ENCODE results near the gene OSBPL10. TPM values are rescaled to one million over a fixed set of nuclear protein-coding genes. Genes with fewer than 3 reads are reported as not detected.

OSBPL10 gene
- total RNA-seq, 2 donors from 2014 or later: 0.17 to 2.9 TPM

DNA sequence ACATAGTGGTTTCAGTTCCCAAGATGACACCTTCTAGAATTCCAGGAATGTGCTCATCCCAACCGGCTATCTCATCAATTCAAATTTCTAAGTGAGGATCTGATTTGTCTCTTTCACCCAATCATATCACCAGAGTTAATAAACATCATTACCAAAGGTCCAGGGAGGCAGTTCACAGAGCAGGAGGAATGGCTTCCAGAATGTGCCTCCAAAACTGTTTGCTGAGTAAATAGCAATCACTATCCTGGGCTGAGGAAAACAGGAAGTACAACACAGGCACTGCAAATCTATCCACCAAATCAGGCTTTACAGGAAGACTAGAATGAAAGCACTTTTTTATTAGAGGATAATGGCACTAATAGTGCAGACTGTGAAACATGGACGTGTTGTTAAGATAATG lies 61.5 kb downstream of the OSBPL10 start:
- H3K27ac Mint-ChIP-seq: no peak overlapping the region
- peaks cover 8% of the 10 kb centered on the region for H3K9me3 Mint-ChIP-seq
- no peak for DNase-seq (ENCODE audit: low spot score)
- no peaks in the 10 kb centered on the region for H3K27me3 Mint-ChIP-seq
- no peak for ATAC-seq
- no peak overlapping the region for H3K4me3 Mint-ChIP-seq
- H3K36me3 Mint-ChIP-seq: peaks cover 9% of the 10 kb centered on the region
- H3K4me1 Mint-ChIP-seq (ENCODE audit: low read depth in 2 of 2): peaks cover 12 to 14% of the 10 kb centered on the region in 2 donors

DNA sequence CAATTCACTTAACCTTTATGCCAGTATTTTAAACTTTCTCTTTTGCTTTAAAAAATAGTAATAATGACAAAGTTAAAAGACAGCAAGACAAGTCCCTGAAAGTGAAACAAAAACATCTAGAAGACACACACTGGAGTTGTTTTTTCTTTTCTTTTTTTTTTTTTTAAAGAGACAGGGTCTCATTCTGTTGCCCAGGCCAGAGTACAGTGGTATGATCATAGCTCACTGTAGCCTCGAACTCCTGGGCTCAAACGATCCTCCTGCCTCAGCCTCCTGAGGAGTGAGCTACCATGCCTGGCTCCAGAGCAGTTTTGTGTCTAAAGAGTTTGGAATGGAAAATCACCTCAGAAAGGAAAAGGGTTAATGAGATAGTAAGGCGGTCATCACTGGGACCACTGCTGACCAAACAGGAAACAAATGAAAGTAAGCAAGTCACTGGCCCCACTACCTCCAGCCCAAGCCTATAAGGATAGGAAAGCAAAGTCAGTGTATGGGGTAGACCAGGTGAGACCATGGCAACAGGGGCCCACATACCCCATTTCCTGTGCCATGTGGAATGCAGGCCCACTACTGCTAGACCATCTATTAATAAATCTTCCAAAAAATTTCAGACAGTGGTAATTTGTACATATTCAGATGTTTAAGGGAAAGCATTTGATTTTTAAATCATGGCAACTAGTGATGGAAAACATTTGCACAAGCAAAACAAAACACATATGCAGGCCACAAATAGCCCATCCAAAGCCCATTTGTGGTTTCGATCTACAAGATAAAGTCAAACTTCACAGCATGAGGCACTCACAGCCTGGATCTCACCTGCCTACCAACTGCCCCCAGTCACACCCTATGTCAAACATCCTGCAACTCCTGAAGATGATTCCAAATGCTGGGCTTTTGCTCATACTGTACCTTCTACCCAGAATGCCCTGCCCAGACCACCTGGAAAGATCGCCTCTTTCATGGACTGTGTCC lies 62.6 kb downstream of the OSBPL10 start:
- Mint-ChIP-seq H3K9me3 (peaks cover 8% of the 10 kb centered on the region), H3K36me3 (peaks cover 9% of the 10 kb centered on the region), H3K4me3 (peak overlapping the region; percentile 48), H3K27ac (peak overlapping the region; percentile 42 to 88), H3K27me3 (no peaks in the 10 kb centered on the region), H3K4me1 (ENCODE audit: low read depth in 2 of 2) (peaks cover 12 to 14% of the 10 kb centered on the region in 2 donors)
- ATAC-seq: peak in 1 of 2 donors; percentile 71
- DNase-seq (ENCODE audit: low spot score): no peak

DNA sequence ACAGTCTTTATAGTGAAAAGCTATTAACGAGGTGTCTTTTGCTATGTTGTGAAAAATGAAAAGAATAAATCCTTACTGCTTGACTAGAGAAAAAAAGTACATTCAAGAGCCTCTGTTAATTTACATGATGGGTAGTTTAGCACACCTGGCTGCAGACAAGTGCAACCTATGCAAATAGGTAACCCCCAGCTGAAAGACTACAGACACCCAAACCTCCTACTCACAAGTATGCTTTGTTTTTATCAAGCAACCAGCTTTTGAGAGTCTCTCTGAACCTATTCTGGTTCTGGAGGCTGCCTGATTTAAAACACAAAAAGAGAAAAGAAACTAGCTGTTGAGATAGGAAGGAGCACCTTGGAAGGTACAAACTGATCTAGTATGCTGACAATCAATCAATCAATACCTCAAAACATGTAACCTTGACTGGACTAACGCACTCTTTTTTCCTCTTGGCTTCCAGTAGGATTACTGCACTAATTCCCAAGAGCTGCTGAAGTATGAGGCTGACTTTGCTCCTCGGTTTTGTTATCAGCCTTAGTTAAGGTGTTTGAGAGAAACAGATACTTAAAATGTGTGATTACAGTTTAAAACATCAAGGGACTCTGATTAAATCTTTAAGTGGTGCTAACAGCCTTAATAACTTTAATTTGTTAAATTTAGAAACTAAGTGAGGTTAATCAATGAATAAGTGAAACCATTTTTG lies 63.6 kb downstream of the OSBPL10 start:
- Mint-ChIP-seq H3K27me3 (no peaks in the 10 kb centered on the region), H3K4me3 (no peak overlapping the region), H3K27ac (peak overlapping the region; percentile 42 to 88), H3K9me3 (peaks cover 8% of the 10 kb centered on the region), H3K36me3 (peaks cover 9% of the 10 kb centered on the region), H3K4me1 (ENCODE audit: low read depth in 2 of 2) (peaks cover 12 to 14% of the 10 kb centered on the region in 2 donors)
- DNase-seq (ENCODE audit: low spot score) (no peak), ATAC-seq (no peak)

DNA sequence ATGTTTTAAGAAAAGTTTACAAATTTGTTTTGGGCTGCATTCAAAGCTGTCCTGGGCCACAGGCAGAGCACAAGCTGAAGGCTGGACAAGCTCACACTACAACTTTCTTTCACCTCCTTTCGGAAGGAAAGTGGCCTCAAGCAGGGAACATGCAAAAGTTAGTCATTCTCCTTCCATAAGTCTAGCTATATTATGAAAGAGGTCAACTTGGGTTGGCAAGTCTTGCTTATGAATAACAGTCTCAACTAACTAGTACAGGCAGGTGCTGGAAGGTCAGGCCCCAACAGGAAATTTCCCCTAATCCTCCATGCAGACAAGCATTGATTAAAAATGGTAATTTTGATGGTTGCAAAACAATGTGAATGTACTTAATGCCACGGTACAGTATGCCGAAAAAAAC lies 69.4 kb downstream of the OSBPL10 start:
- Mint-ChIP-seq H3K4me3 (no peak overlapping the region), H3K27me3 (no peaks in the 10 kb centered on the region), H3K27ac (no peak overlapping the region), H3K9me3 (no peaks in the 10 kb centered on the region), H3K4me1 (ENCODE audit: low read depth in 2 of 2) (no peaks in the 10 kb centered on the region), H3K36me3 (no peaks in the 10 kb centered on the region)
- ATAC-seq (no peak), DNase-seq (ENCODE audit: low spot score) (no peak)

- H3K27me3 Mint-ChIP-seq: no peaks in the 10 kb centered on the region
- H3K9me3 Mint-ChIP-seq: no peaks in the 10 kb centered on the region
- no peak for DNase-seq (ENCODE audit: low spot score)
- H3K4me3 Mint-ChIP-seq: no peak overlapping the region
- H3K36me3 Mint-ChIP-seq: no peaks in the 10 kb centered on the region
- no peaks in the 10 kb centered on the region for H3K4me1 Mint-ChIP-seq (ENCODE audit: low read depth in 2 of 2)
- no peak overlapping the region for H3K27ac Mint-ChIP-seq
- no peak for ATAC-seq
Observed at GRCh38 chr3:31911124-31911523, 69.9 kb downstream of the OSBPL10 start.

- ATAC-seq (no peak), DNase-seq (ENCODE audit: low spot score) (no peak)
- Mint-ChIP-seq H3K9me3 (no peaks in the 10 kb centered on the region), H3K36me3 (no peaks in the 10 kb centered on the region), H3K4me3 (no peak overlapping the region), H3K27me3 (no peaks in the 10 kb centered on the region), H3K4me1 (ENCODE audit: low read depth in 2 of 2) (no peaks in the 10 kb centered on the region), H3K27ac (no peak overlapping the region)
Observed at GRCh38 chr3:31909455-31909854, 71.6 kb downstream of the OSBPL10 start.

- Mint-ChIP-seq H3K4me3 (no peak overlapping the region), H3K27ac (no peak overlapping the region), H3K27me3 (no peaks in the 10 kb centered on the region), H3K4me1 (ENCODE audit: low read depth in 2 of 2) (no peaks in the 10 kb centered on the region), H3K9me3 (no peaks in the 10 kb centered on the region), H3K36me3 (no peaks in the 10 kb centered on the region)
- DNase-seq (ENCODE audit: low spot score) (no peak), ATAC-seq (no peak)
Observed at GRCh38 chr3:31908391-31909097, 72.5 kb downstream of the OSBPL10 start.

DNA sequence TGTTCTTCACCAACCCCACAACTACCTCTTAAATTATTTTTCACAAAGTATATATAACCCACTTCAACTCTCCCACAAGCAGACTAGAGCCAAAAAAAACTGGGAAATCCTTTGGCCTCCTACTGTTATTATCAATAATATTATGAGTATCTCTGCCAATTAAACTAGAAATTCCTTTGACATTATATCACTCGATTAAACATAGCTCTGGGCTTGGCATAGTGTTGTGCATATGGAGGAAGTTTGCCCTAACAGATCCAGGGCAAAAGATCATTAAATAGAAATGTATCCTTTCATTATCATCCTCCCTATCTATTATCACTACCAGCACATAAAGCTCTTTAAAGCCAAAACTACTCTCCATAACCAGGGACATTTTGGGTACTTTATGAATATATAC lies 74.9 kb downstream of the OSBPL10 start:
- Mint-ChIP-seq H3K27ac (no peak overlapping the region), H3K9me3 (no peaks in the 10 kb centered on the region), H3K4me3 (no peak overlapping the region), H3K4me1 (ENCODE audit: low read depth in 2 of 2) (no peaks in the 10 kb centered on the region), H3K36me3 (no peaks in the 10 kb centered on the region), H3K27me3 (peaks cover 4 to 5% of the 10 kb centered on the region in 2 donors)
- DNase-seq (ENCODE audit: low spot score) (no peak), ATAC-seq (no peak)

GRCh38 chr3:31903686-31904431 lies 77.2 kb downstream of the OSBPL10 start:
- no peaks in the 10 kb centered on the region for H3K36me3 Mint-ChIP-seq
- DNase-seq (ENCODE audit: low spot score): no peak
- ATAC-seq: no peak

GRCh38 chr3:31900583-31900982 lies 80.5 kb downstream of the OSBPL10 start:
- DNase-seq (ENCODE audit: low spot score) (no peak), ATAC-seq (no peak)
- H3K27ac Mint-ChIP-seq: no peak overlapping the region
- peaks cover 14 to 17% of the 10 kb centered on the region in 2 donors for H3K27me3 Mint-ChIP-seq
- H3K36me3 Mint-ChIP-seq: no peaks in the 10 kb centered on the region
- H3K4me3 Mint-ChIP-seq: no peak overlapping the region
- no peaks in the 10 kb centered on the region for H3K9me3 Mint-ChIP-seq
- no peaks in the 10 kb centered on the region for H3K4me1 Mint-ChIP-seq (ENCODE audit: low read depth in 2 of 2)

More at GRCh38 chr3:31903686-31904431, 77.2 kb downstream of the OSBPL10 start:
- no peaks in the 10 kb centered on the region for H3K9me3 Mint-ChIP-seq
- H3K4me3 Mint-ChIP-seq: no peak overlapping the region
- H3K4me1 Mint-ChIP-seq (ENCODE audit: low read depth in 2 of 2): no peaks in the 10 kb centered on the region
- no peak overlapping the region for H3K27ac Mint-ChIP-seq
- H3K27me3 Mint-ChIP-seq: peaks cover 8 to 9% of the 10 kb centered on the region in 2 donors

DNA sequence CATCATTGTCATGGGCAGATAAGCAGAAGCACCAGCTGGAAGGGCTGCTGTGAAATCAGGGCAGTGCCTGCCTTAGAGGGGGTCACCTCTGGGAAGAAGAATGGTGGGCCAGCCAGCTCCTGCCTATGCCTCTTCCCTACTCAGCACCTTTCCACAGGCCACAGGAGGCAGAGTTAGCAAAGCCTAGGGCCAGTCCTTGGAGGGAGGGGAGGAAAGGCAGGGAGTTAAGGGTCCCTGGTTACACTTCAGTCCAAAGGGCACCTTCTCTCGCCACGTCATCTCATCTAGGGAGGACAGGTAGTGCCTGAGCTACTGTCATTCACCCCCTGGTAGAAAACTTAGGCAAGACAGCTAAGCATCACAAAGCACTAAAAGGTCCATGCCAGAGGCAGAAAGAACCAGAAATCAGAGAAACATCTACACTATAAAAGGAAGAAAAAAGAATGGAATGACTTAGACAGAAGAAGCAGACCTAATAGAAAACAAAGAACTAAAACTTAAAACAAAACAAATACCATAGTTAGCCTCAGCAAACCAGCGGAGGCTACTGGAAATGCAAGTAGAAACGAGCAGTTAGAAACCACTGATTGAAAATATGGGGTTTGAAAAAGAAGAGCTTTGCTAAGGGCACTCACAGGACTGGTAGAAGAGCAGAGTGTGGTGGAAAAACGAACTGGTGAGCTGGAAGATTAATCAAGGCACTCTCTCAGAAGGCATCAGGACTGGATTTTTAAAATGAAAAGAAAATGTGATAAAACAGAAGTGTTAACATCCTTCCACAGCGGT lies 84.2 kb downstream of the OSBPL10 start:
- Mint-ChIP-seq H3K36me3 (no peaks in the 10 kb centered on the region), H3K4me3 (no peak overlapping the region), H3K27me3 (peaks cover 24 to 36% of the 10 kb centered on the region in 2 donors), H3K9me3 (no peaks in the 10 kb centered on the region), H3K4me1 (ENCODE audit: low read depth in 2 of 2) (no peaks in the 10 kb centered on the region), H3K27ac (no peak overlapping the region)
- ATAC-seq (peak in 1 of 2 donors; percentile 24), DNase-seq (ENCODE audit: low spot score) (no peak)

DNA sequence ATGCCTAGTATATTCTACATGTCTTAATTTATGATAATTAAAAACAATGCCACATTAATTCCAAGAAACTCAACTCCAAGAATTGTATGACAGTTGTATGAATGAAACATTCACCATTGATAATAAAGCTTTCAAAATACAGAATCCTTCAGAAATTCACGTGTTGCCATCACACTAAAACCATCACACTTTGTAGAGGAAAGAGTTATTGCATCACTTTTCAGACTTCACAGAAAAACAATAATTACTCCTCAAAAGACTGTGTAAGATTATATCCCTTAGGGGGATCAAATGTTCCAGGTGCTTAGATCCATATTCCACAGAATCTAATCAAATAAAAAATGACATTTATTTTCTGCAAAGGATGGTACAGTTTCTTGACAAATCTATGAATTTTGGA lies 85.0 kb downstream of the OSBPL10 start:
- DNase-seq (ENCODE audit: low spot score) (no peak), ATAC-seq (no peak)
- H3K27ac Mint-ChIP-seq: no peak overlapping the region
- H3K4me3 Mint-ChIP-seq: no peak overlapping the region
- no peaks in the 10 kb centered on the region for H3K9me3 Mint-ChIP-seq
- no peaks in the 10 kb centered on the region for H3K4me1 Mint-ChIP-seq (ENCODE audit: low read depth in 2 of 2)
- H3K36me3 Mint-ChIP-seq: no peaks in the 10 kb centered on the region
- peaks cover 21 to 34% of the 10 kb centered on the region in 2 donors for H3K27me3 Mint-ChIP-seq

All from natural killer cell treated with Interleukin-12 subunit alpha and Interleukin-12 subunit beta and Interleukin-15 and Interleukin-18, amount 100 ng/mL, for 72 hours (primary cell).